Activated CD8-positive, alpha-beta T cell treated with anti-CD3 and anti-CD28 coated beads for 36 hours (primary cell): ENCODE results near the gene OR2H1. TPM values are rescaled to one million over a fixed set of nuclear protein-coding genes. Genes with fewer than 3 reads are reported as not detected.
"Not testable (repeated sequence)": the region's sequence is repeated elsewhere in the genome, so short reads cannot be mapped to it uniquely, and the experiment has no call there.

Experiments
- ATAC-seq: fragments of 200-7000 bp; cut with Tn5 transposase; one replicate; pipeline ENCODE4 v1.10.0; 2021; ENCODE audit warnings: mild to moderate bottlenecking, moderate library complexity
- CTCF ChIA-PET: fragments of 350-600 bp; sonication (Branson Sonifier 250); formaldehyde crosslinking; loops from one replicate; lab custom pipeline; 2021; ENCODE audit warnings: antibody characterized with exemption; lab: Charles Lee
- POLR2A ChIA-PET: fragments of 350-600 bp; sonication (Branson Sonifier 250); formaldehyde crosslinking; loops from one replicate; lab custom pipeline; 2021; ENCODE audit warnings: antibody characterized with exemption; lab: Charles Lee
- DNase-seq: peaks from one replicate; pipeline ENCODE4 v3.0.0-alpha.2; 2020
- H3K27ac Mint-ChIP-seq: one replicate; pipeline ENCODE4 v1.8.0; 2021; ENCODE audit warnings: mild to moderate bottlenecking, mixed read lengths
- H3K27me3 Mint-ChIP-seq: one replicate; pipeline ENCODE4 v1.8.0; 2021; ENCODE audit warnings: mixed read lengths
- H3K36me3 Mint-ChIP-seq: one replicate; pipeline ENCODE4 v1.8.0; 2021; ENCODE audit warnings: low read depth, mixed read lengths
- H3K4me1 Mint-ChIP-seq: one replicate; pipeline ENCODE4 v1.8.0; 2021; ENCODE audit warnings: low read depth, mixed read lengths
- H3K4me3 Mint-ChIP-seq: one replicate; pipeline ENCODE4 v1.8.0; 2021; ENCODE audit warnings: mild to moderate bottlenecking, moderate library complexity, mixed read lengths
- H3K9me3 Mint-ChIP-seq: one replicate; pipeline ENCODE4 v1.8.0; 2021; ENCODE audit warnings: mixed read lengths
- CTCF ChIP-seq: fragments of 200-600 bp; IDR thresholded peaks from one replicate; pipeline ENCODE4 v1.8.0; 2022; ENCODE audit warnings: antibody characterized with exemption, mild to moderate bottlenecking
- intact Hi-C: fragments of 100-400 bp; cut with micrococcal nuclease; formaldehyde crosslinking; loops from one replicate; pipeline ENCODE4 v1.10.0; 2022
- total RNA-seq, 2 experiments: library from RNA; stranded (reverse); gene quantifications; one replicate each; pipeline ENCODE4 v1.2.3, GENCODE V29; 2021

The OR2H1 gene
- total RNA-seq, 2 experiments from 2014 or later = not detected

DNA sequence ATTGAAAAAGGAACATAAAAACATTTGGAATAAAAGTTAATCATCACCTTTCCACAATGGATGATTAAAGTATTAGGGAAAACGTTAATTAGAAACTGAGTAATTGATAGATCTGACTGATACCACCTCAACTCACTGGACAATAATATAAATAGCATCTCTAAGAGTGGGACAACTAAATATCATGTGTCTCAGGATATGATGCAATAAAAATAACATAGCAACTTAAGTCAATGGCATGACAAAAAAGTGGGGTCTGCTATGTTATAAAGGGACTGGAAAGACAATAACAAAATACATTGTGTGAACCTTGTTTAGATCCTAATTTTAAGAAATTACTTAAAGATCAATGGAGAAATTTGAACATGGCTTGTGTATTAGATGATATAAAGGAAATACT is 31.9 kb upstream of the OR2H1 start:
- no peak overlapping the region for H3K4me3 Mint-ChIP-seq
- ATAC-seq (no peak), DNase-seq (no peak)
- POLR2A ChIA-PET = no interaction called here
- no peaks in the 10 kb centered on the region for H3K9me3 Mint-ChIP-seq
- no peaks in the 10 kb centered on the region for H3K4me1 Mint-ChIP-seq
- H3K36me3 Mint-ChIP-seq = no peaks in the 10 kb centered on the region
- intact Hi-C loops = no loop called here
- no peak for TF ChIP-seq CTCF
- peaks cover 31% of the 10 kb centered on the region for H3K27me3 Mint-ChIP-seq
- CTCF ChIA-PET = no interaction called here
- no peak overlapping the region for H3K27ac Mint-ChIP-seq

DNA sequence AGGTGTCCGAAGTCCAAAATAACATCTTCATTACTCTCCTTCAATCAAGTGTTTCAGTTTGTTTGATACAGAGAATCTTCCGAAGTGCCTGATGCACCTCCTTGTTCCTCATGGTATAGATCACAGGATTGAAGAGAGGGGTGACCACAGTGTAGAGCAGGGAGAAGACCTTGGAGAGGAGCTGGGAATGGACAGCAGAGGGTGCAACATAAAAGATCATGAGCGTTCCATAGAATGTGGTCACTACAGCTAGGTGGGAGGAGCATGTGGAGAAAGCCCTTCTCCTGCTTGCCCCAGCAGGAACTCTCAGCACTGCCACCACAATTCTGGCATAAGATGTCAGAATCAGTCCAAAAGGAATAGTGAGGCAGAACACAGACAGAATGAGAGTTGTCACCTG is 30.3 kb upstream of the OR2H1 start:
- ChIA-PET CTCF (no interaction called here), POLR2A (no interaction called here)
- Mint-ChIP-seq H3K4me3 (no peak overlapping the region), H3K27me3 (peaks cover 31% of the 10 kb centered on the region), H3K9me3 (no peaks in the 10 kb centered on the region), H3K27ac (no peak overlapping the region), H3K4me1 (no peaks in the 10 kb centered on the region), H3K36me3 (no peaks in the 10 kb centered on the region)
- ATAC-seq = no peak
- no peak for DNase-seq
- intact Hi-C loops = no loop called here
- no peak for TF ChIP-seq CTCF

GRCh38 chr6:29436730-29437129 is 20.2 kb upstream of the OR2H1 start:
- H3K9me3 Mint-ChIP-seq, H3K27ac Mint-ChIP-seq, ATAC-seq, POLR2A ChIA-PET, H3K4me1 Mint-ChIP-seq, H3K4me3 Mint-ChIP-seq, H3K36me3 Mint-ChIP-seq, intact Hi-C loops, CTCF ChIA-PET: not testable (repeated sequence)
- DNase-seq = peak; percentile 3
- peaks cover 39% of the 10 kb centered on the region for H3K27me3 Mint-ChIP-seq

- H3K9me3 Mint-ChIP-seq = no peaks in the 10 kb centered on the region
- intact Hi-C loops = no loop called here
- H3K27me3 Mint-ChIP-seq = peaks cover 38% of the 10 kb centered on the region
- H3K27ac Mint-ChIP-seq = no peak within 1 kb of the TSS
- H3K4me1 Mint-ChIP-seq = no peaks in the 10 kb centered on the region
- DNase-seq (no peak), ATAC-seq (no peak)
- H3K4me3 Mint-ChIP-seq = no peak within 1 kb of the TSS
- CTCF ChIA-PET = no interaction called here
- POLR2A ChIA-PET = no interaction called here
- no peaks in the 10 kb centered on the region for H3K36me3 Mint-ChIP-seq
- no peak for TF ChIP-seq CTCF
These were observed 17.9 kb upstream of the OR2H1 start, which contains the start of gene OR10C1 for GRCh38 chr6:29439006-29439405. TSS of gene OR10C1 (plus strand) at chr6:29439306. CDS start at chr6:29440016, 710 bp downstream.

DNA sequence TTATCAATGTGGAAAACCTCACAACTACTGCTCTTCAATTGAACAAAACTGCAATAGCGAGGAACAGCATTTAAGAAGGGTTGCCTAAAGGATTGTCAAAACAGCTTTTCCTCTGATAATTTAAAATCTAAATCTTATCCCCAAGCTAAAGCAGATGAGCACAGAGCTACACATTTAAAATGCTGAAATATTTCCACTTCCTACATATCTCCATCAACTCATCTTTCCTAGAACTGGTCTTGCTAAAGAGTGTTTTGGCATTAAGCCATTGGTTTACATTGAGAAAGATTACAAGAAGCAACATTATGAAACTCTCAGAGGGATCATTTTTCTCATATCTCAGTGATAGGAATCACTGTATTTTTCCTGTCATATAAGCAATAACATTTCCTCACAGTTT is 14.2 kb upstream of the OR2H1 start:
- no peak for TF ChIP-seq CTCF
- no peak overlapping the region for H3K4me3 Mint-ChIP-seq
- H3K4me1 Mint-ChIP-seq = no peaks in the 10 kb centered on the region
- ATAC-seq (no peak), DNase-seq (no peak)
- intact Hi-C loops = no loop called here
- H3K9me3 Mint-ChIP-seq = no peaks in the 10 kb centered on the region
- POLR2A ChIA-PET = no interaction called here
- H3K36me3 Mint-ChIP-seq = no peaks in the 10 kb centered on the region
- CTCF ChIA-PET = no interaction called here
- peaks cover 36% of the 10 kb centered on the region for H3K27me3 Mint-ChIP-seq
- H3K27ac Mint-ChIP-seq = no peak overlapping the region

DNA sequence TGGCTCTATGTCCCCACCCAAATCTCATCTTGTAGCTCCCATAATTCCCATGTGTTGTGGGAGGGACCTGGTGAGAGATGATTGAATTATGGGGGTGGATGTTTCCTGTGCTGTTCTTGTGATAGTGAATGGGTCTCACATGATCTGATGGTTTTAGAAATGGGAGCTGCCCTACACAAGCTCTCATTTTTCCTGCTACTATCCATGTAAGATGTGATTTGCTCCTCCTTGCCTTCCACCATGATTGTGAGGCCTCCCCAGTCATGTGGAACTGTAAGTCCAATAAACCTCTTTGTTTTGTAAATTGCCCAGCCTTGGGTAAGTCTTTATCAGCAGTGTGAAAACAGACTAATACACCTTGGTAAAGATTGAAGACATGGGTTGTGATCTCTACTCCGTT is 12.9 kb upstream of the OR2H1 start:
- not testable (repeated sequence) for H3K4me1 Mint-ChIP-seq

More for the DNA sequence above, 12.9 kb upstream of the OR2H1 start:
- intact Hi-C loops, CTCF ChIA-PET, H3K27ac Mint-ChIP-seq, POLR2A ChIA-PET, ATAC-seq, DNase-seq, H3K4me3 Mint-ChIP-seq, H3K9me3 Mint-ChIP-seq, H3K36me3 Mint-ChIP-seq: not testable (repeated sequence)
- peaks cover 39% of the 10 kb centered on the region for H3K27me3 Mint-ChIP-seq
